GM20000 (cell line): ENCODE measurements around the gene C18orf32.

Source experiments
- DNase-seq: peaks from one replicate; pipeline ENCODE4 v3.0.0; 2012; ENCODE audit warnings: low spot score
- TF ChIP-seq, protein P1 (sequence below): IDR thresholded peaks from 2 replicates; pipeline ENCODE4 v1.5.1; 2012; ENCODE audit warnings: mild to moderate bottlenecking, control low read depth; ENCODE audit errors: extremely low read depth, missing control alignments

The C18orf32 gene

DNA sequence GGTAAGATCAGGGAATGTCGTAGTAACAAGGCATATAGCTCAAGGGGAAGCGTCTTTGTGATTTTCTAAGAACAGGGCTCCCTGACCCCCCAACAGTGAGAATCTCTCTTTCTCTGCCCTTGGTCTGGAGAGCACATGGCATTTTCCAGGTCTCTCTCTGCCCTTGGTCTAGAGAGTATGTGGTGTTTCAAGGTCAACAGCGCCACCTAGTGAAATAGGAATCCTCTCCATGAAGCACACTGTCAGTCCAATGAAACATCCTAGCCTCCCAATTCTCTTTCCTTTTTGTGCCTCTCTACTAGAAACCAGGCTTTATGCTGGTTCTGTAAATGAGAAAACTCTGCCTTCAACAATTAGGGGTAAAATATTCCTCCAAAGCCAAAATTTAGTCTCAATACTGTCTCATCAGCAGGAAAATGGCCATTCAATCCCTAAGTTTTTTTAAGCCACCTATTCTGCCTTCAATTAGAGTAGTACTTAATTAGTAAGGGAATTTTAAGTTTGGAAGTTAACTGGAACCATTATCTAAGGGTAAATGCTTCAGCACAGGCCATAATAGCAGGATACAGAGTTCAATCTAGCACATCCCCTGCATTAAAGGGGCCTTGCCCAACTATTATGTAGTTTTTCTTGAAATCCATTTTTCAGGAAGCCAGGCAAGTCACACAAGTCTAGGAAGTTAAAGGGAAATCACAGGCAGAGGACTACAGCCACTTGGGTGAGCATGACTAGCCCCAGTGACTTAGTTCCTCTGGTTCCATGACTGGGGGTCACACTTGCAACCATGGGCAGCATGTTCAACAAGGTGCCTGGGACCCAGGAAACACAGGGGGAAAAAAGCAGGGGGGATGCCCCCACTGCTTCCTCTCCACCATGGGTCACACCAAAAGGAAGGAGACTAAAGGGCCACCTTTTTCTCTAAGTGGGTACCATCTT is 39.0 kb downstream of the C18orf32 start:
- DNase-seq, result peak; percentile 25
- TF ChIP-seq, protein P1, sequence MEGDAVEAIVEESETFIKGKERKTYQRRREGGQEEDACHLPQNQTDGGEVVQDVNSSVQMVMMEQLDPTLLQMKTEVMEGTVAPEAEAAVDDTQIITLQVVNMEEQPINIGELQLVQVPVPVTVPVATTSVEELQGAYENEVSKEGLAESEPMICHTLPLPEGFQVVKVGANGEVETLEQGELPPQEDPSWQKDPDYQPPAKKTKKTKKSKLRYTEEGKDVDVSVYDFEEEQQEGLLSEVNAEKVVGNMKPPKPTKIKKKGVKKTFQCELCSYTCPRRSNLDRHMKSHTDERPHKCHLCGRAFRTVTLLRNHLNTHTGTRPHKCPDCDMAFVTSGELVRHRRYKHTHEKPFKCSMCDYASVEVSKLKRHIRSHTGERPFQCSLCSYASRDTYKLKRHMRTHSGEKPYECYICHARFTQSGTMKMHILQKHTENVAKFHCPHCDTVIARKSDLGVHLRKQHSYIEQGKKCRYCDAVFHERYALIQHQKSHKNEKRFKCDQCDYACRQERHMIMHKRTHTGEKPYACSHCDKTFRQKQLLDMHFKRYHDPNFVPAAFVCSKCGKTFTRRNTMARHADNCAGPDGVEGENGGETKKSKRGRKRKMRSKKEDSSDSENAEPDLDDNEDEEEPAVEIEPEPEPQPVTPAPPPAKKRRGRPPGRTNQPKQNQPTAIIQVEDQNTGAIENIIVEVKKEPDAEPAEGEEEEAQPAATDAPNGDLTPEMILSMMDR, result no peak

- DNase-seq, result no peak
- TF ChIP-seq, protein P1, result no peak
These were observed 40.6 kb downstream of the C18orf32 start for GRCh38 chr18:49446481-49446880.

- TF ChIP-seq, protein P1, result no peak
- no peak for DNase-seq
These were observed 42.5 kb downstream of the C18orf32 start for GRCh38 chr18:49444581-49444980.

GRCh38 chr18:49443837-49444236 is 43.2 kb downstream of the C18orf32 start:
- no peak for DNase-seq
- TF ChIP-seq, protein P1, result no peak

DNA sequence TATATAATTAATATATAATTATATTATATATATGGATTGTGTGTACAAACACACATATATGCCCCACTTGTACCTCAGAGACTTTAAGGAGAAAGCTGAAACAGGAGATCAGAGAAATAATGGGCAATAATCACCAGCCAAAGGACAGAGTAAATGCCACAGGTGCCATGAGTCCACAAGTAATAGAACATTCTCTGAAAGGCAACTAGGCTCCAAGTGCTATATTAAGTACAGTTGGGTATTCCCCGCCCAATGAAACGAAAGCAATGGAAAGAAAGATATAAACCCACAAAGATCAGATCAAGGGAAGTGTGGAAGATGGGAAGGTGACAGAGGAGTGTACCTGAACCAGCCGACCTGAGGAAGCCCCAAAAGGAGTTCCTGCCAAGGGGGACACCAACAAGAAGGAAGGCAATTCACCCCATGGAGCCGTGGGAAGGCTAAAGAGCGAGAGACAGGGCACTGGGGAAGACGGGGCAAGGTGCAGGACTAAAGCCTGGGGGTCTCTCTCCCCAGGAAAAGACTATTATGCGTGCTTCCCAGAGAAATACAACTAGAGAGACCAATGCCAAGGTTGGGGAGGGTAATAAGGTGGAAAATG is 45.6 kb downstream of the C18orf32 start:
- TF ChIP-seq, protein P1, result no peak
- DNase-seq, result no peak

DNA sequence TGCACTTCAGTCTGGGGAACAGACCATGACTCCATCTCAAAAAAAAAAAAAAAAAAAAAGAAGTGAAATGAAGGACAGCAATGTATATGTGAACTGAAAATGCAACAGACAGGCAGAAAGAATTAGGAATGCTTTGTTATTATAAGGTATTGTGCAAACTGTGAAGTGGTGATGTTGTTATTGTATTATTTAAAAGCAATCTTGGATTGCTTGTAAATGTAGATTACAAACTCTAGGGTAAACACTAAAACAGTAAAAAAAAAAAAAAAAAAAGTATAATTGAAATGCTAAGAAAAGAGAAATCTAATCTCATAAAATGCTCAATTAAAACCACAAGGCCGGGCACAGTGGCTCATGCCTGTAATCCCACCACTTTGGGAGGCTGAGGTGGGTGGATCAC is 51.9 kb downstream of the C18orf32 start:
- no peak for DNase-seq
- TF ChIP-seq, protein P1, result no peak

DNA sequence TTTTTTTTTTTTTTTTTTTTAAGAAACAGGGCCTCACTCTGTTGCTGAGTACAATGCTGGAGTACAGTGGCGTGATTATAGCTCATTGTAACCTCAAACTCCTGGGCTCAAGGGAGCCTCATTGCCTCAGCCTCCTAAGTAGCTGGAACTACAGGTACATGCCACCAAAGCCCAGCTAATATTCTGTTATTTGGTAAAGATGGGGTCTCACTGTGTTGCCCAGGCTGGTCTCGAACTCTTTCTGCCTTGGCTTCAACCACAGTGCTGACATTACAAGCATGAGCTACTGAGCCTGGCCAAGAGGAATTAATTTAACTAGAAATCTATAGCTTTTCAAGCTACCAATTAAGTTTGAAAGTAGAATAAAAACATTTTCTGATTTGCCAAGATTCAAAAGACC is 54.4 kb downstream of the C18orf32 start:
- DNase-seq, result no peak
- TF ChIP-seq, protein P1, result no peak
